ENCODE measurements around the gene RAB23.
A peak's percentile ranks its signal among the peaks of the same experiment; 100 is the strongest.

RAB23 gene

GRCh38 chr6:57242505-57242904 lies 20.4 kb upstream of the RAB23 start:
- DNase-seq, result no peak

- no peak for DNase-seq
These were observed 4.1 kb upstream of the RAB23 start for GRCh38 chr6:57226221-57226620.

GRCh38 chr6:57224769-57225515 lies 2.8 kb upstream of the RAB23 start:
- DNase-seq, result no peak

GRCh38 chr6:57222743-57223077 lies 603 bp upstream of the RAB23 start:
- no peak for DNase-seq

- DNase-seq, result peak; percentile 32 to 43
These were observed 744 bp downstream of the RAB23 start for GRCh38 chr6:57221191-57221935.

GRCh38 chr6:57220083-57220703 lies 1.9 kb downstream of the RAB23 start:
- no peak for DNase-seq

- no peak for DNase-seq
These were observed 4.8 kb downstream of the RAB23 start for GRCh38 chr6:57217270-57217669.

GRCh38 chr6:57216235-57217101 lies 5.6 kb downstream of the RAB23 start:
- no peak for DNase-seq

- no peak for DNase-seq
These were observed 6.8 kb downstream of the RAB23 start for GRCh38 chr6:57215260-57215659.

GRCh38 chr6:57210060-57210459 lies 12.0 kb downstream of the RAB23 start:
- DNase-seq, result no peak

- no peak for DNase-seq
These were observed 13.1 kb downstream of the RAB23 start for GRCh38 chr6:57209030-57209429.

- no peak for DNase-seq
These were observed 14.2 kb downstream of the RAB23 start for GRCh38 chr6:57207872-57208271.

GRCh38 chr6:57207141-57207540 lies 15.0 kb downstream of the RAB23 start:
- no peak for DNase-seq

- DNase-seq, result no peak
These were observed 16.4 kb downstream of the RAB23 start for GRCh38 chr6:57205550-57206328.

GRCh38 chr6:57201718-57202117 lies 20.4 kb downstream of the RAB23 start:
- DNase-seq, result no peak

- DNase-seq, result no peak
These were observed 23.0 kb downstream of the RAB23 start for GRCh38 chr6:57198926-57199636.

GRCh38 chr6:57195457-57195856 lies 26.6 kb downstream of the RAB23 start:
- no peak for DNase-seq

- DNase-seq, result no peak
These were observed 28.9 kb downstream of the RAB23 start for GRCh38 chr6:57193177-57193576.

GRCh38 chr6:57190140-57190539 lies 32.0 kb downstream of the RAB23 start:
- DNase-seq, result no peak

GRCh38 chr6:57183336-57183735 lies 38.8 kb downstream of the RAB23 start:
- DNase-seq, result no peak

GRCh38 chr6:57182017-57182432 lies 40.1 kb downstream of the RAB23 start:
- no peak for DNase-seq

GRCh38 chr6:57180596-57180995 lies 41.5 kb downstream of the RAB23 start:
- no peak for DNase-seq

All from stimulated activated CD4-positive, alpha-beta T cell treated with anti-CD3 and anti-CD28 coated beads, Interleukin-2, amount 100 ng/mL, for 48 hours (primary cell).